IMR-90 (cell line): ENCODE data around the gene MFSD6. TPM values are rescaled to one million over a fixed set of nuclear protein-coding genes. Genes with fewer than 3 reads are reported as not detected.

Experiments
- ATAC-seq: fragments of 200-7000 bp; cut with Tn5 transposase; 2 replicates; pipeline ENCODE4 v1.9.1; 2020; ENCODE audit warnings: low read depth, mild to moderate bottlenecking, moderate library complexity
- BruUV-seq: library from RNA; stranded (reverse); fragments of 400-500 nt; replicated peaks from 2 replicates; lab custom pipeline; 2021; lab: Mats Ljungman, UMichigan
- CTCF ChIA-PET: fragments of 300-600 bp; formaldehyde crosslinking; extraction: SDS; loops from one replicate; lab custom pipeline; 2021; ENCODE audit warnings: antibody characterized with exemption; lab: Yijun Ruan, JAX
- POLR2A ChIA-PET: fragments of 300-600 bp; sonication (Branson Sonifier 250); formaldehyde crosslinking; loops from one replicate; lab custom pipeline; 2022; ENCODE audit warnings: antibody characterized with exemption; ENCODE audit not compliant: unreplicated experiment; lab: Charles Lee
- DNase-seq: peaks from one replicate; pipeline ENCODE4 v3.0.0; 2013
- H2AFZ ChIP-seq: replicated peaks from 2 replicates; pipeline ENCODE3; 2013; ENCODE audit warnings: low read length, mild to moderate bottlenecking; ENCODE audit not compliant: poor library complexity
- H2AK5ac ChIP-seq: 2 replicates; pipeline ENCODE4 v1.6.1; 2013; ENCODE audit warnings: low read depth, low read length, inconsistent platforms
- H2AK9ac ChIP-seq: replicated peaks from 2 replicates; pipeline ENCODE3; 2013; ENCODE audit warnings: mild to moderate bottlenecking, low read depth, low read length, moderate library complexity; ENCODE audit not compliant: poor library complexity
- H2BK120ac ChIP-seq: 2 replicates; pipeline ENCODE4 v1.6.1; 2013; ENCODE audit warnings: low read depth, low read length, inconsistent platforms
- H2BK15ac ChIP-seq: 3 replicates; pipeline ENCODE4 v1.6.1; 2013; ENCODE audit warnings: low read depth, low read length, inconsistent platforms
- H2BK20ac ChIP-seq: 2 replicates; pipeline ENCODE4 v1.6.1; 2013; ENCODE audit warnings: low read depth, mild to moderate bottlenecking, inconsistent platforms, low read length, moderate library complexity
- H2BK5ac ChIP-seq: 2 replicates; pipeline ENCODE4 v1.6.1; 2013; ENCODE audit warnings: mild to moderate bottlenecking, low read depth, low read length, inconsistent platforms; ENCODE audit not compliant: poor library complexity, severe bottlenecking
- H3K14ac ChIP-seq: replicated peaks from 2 replicates; pipeline ENCODE4 v1.6.1; 2013; ENCODE audit warnings: low read depth, low read length, inconsistent platforms
- H3K18ac ChIP-seq: 2 replicates; pipeline ENCODE4 v1.6.1; 2013; ENCODE audit warnings: low read depth, low read length, control low read depth
- H3K23ac ChIP-seq: 2 replicates; pipeline ENCODE4 v1.6.1; 2013; ENCODE audit warnings: low read depth, low read length, inconsistent platforms
- H3K27ac ChIP-seq: 2 replicates; pipeline ENCODE4 v1.5.1; 2013; ENCODE audit warnings: mild to moderate bottlenecking, control low read depth, low read length; ENCODE audit not compliant: insufficient read depth
- H3K27me3 ChIP-seq: 2 replicates; pipeline ENCODE4 v1.6.1; 2013; ENCODE audit warnings: low read length; ENCODE audit not compliant: control insufficient read depth, insufficient read depth
- H3K36me3 ChIP-seq: 2 replicates; pipeline ENCODE4 v1.6.1; 2013; ENCODE audit warnings: low read length, mixed read lengths; ENCODE audit not compliant: control insufficient read depth, insufficient read depth
- H3K4ac ChIP-seq: 2 replicates; pipeline ENCODE4 v1.6.1; 2013; ENCODE audit warnings: low read depth, low read length, inconsistent platforms
- H3K4me1 ChIP-seq: 2 replicates; pipeline ENCODE4 v1.6.1; 2013; ENCODE audit warnings: low read length, mixed read lengths; ENCODE audit not compliant: control insufficient read depth, insufficient read depth
- H3K4me2 ChIP-seq: 2 replicates; pipeline ENCODE4 v1.6.1; 2013; ENCODE audit warnings: low read depth, mild to moderate bottlenecking, control low read depth, low read length, moderate library complexity
- H3K4me3 ChIP-seq: 2 replicates; pipeline ENCODE4 v1.5.1; 2013; ENCODE audit warnings: low read depth, mild to moderate bottlenecking, control low read depth, low read length, moderate library complexity; ENCODE audit not compliant: insufficient read depth
- H3K56ac ChIP-seq: 2 replicates; pipeline ENCODE4 v1.6.1; 2013; ENCODE audit warnings: low read length, inconsistent platforms; ENCODE audit not compliant: insufficient read depth; ENCODE audit errors: extremely low read depth
- H3K79me1 ChIP-seq, 2 experiments: 2 replicates each; pipeline ENCODE4 v1.6.1; 2013; ENCODE audit warnings: low read length in 2 of 2, inconsistent platforms in 1 of 2, low read depth in 1 of 2
- H3K9ac ChIP-seq: 2 replicates; pipeline ENCODE4 v1.6.1; 2013; ENCODE audit warnings: low read depth, low read length, control low read depth
- H3K9me1 ChIP-seq: 2 replicates; pipeline ENCODE4 v1.6.1; 2013; ENCODE audit warnings: low read length, inconsistent platforms; ENCODE audit not compliant: insufficient read depth
- H3K9me3 ChIP-seq: 2 replicates; pipeline ENCODE4 v1.6.1; 2013; ENCODE audit warnings: low read length; ENCODE audit not compliant: control insufficient read depth, insufficient read depth
- H4K20me1 ChIP-seq: 2 replicates; pipeline ENCODE4 v1.6.1; 2013; ENCODE audit warnings: low read length, inconsistent platforms; ENCODE audit not compliant: insufficient read depth
- H4K5ac ChIP-seq: 2 replicates; pipeline ENCODE4 v1.6.1; 2013; ENCODE audit warnings: mild to moderate bottlenecking, low read depth, low read length, control low read depth
- H4K8ac ChIP-seq, 2 experiments: 2 replicates each; pipeline ENCODE4 v1.6.1; 2013; ENCODE audit warnings: low read depth in 2 of 2, low read length in 2 of 2, control low read depth in 1 of 2, inconsistent platforms in 1 of 2
- H4K91ac ChIP-seq: 2 replicates; pipeline ENCODE4 v1.6.1; 2013; ENCODE audit warnings: low read depth, low read length, inconsistent platforms; ENCODE audit not compliant: insufficient read depth
- CEBPB ChIP-seq: IDR thresholded peaks from 2 replicates; pipeline ENCODE4 v1.6.1; 2012; ENCODE audit warnings: low read depth, low read length, improper control_type of control experiment
- SMC3 ChIP-seq: fragments of 150-350 bp; IDR thresholded peaks from 2 replicates; pipeline ENCODE4 v1.6.1; 2016; ENCODE audit warnings: low read depth, mild to moderate bottlenecking, antibody characterized with exemption, low read length, moderate library complexity
- WGBS, 2 experiments: methylation state at CpG; one replicate each; pipeline versions ENCODE4 v1.1.5 to v1.1.7; 2013; ENCODE audit warnings: missing lambda C conversion rate in 2 of 2; ENCODE audit not compliant: insufficient read length in 1 of 2; ENCODE audit errors: extremely low coverage in 2 of 2; 5-methylcytosine and 5-hydroxymethylcytosine counted together
- dilution Hi-C: fragments of 300-500 bp; cut with HindIII; formaldehyde crosslinking; loops from one replicate; pipeline ENCODE4 v1.14.3; 2018; ENCODE audit warnings: low sequenced_read_pairs; ENCODE audit not compliant: unreplicated experiment
- in situ Hi-C: fragments of 300-500 bp; cut with MboI; formaldehyde crosslinking; loops from 3 replicates; pipeline ENCODE4 v1.14.3; 2019; ENCODE audit warnings: low sequenced_read_pairs, inconsistent platforms, mixed read lengths
- intact Hi-C: fragments of 100-400 bp; cut with micrococcal nuclease; formaldehyde crosslinking; loops from 2 replicates; pipeline ENCODE4 v1.10.0; 2022
- polyA plus RNA-seq, 3 experiments: library from polyadenylated mRNA; depleted of rRNA; stranded (reverse); fragments of >200 nt; gene quantifications; 2 replicates each; pipeline ENCODE4 v1.2.3, GENCODE V29; 2012; ENCODE audit warnings: low replicate concordance in 1 of 3
- total RNA-seq: library from RNA; depleted of rRNA; stranded (reverse); fragments of >200 nt; gene quantifications from 2 replicates; pipeline ENCODE4 v1.2.3, GENCODE V29; 2012

MFSD6 gene
- total and polyA plus RNA-seq, 2 of the 4 experiments (the other 2 are of a cell fraction), result 4.2 to 7.7 TPM

DNA sequence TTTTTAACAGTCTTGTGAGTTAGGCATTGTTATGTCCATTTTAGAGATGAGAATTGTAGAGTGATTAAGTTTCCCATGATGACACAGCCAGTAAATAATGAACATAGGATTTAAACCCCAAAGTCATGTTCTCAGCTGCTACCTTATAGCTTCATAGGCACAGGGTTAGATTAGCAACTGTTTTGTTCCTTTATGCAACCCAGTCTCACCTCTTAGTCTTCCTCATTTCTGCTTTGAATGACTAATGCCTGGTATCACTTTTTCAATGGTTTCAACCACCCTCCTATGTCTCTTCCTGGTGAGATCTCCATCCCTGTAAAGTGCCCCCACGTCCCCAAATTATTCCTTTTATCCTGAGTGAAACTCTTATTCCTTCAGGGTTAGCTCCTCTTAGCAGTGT lies 44.3 kb downstream of the MFSD6 start:
- Histone ChIP-seq H3K36me3 (no peaks in the 10 kb centered on the region), H2BK5ac (no peak overlapping the region), H3K27me3 (no peaks in the 10 kb centered on the region), H3K79me1 (no peaks in the 10 kb centered on the region), H3K4me1 (peaks cover 2% of the 10 kb centered on the region), H2BK20ac (no peak overlapping the region), H4K8ac (no peak overlapping the region), H3K23ac (no peak overlapping the region), H3K56ac (no peak overlapping the region), H3K18ac (no peak overlapping the region), H4K5ac (no peak overlapping the region), H3K4me3 (no peak overlapping the region), H3K4ac (no peak overlapping the region), H3K27ac (no peak overlapping the region), H3K4me2 (no peak overlapping the region), H2AK5ac (no peak overlapping the region), H3K9ac (no peak overlapping the region), H3K14ac (no peak overlapping the region), H3K9me3 (no peaks in the 10 kb centered on the region), H3K9me1 (no peaks in the 10 kb centered on the region), H2AK9ac (no peak overlapping the region), H2BK120ac (no peak overlapping the region), H4K20me1 (no peaks in the 10 kb centered on the region), H2BK15ac (no peak overlapping the region), H4K91ac (no peak overlapping the region), H2AFZ (no peak overlapping the region)
- DNase-seq (no peak), ATAC-seq (no peak)
- TF ChIP-seq CEBPB (no peak), SMC3 (no peak)
- ChIA-PET CTCF (interaction anchor here (0.9 kb wide), 1 partner anchor 26 kb away, joined by 3 read pairs; no protein-coding TSS in a partner anchor), POLR2A (no interaction called here)
- intact Hi-C loops, result no loop called here
- dilution Hi-C loops, result no loop called here
- BruUV-seq, result no TSS peak
- no CpG with 5 or more reads among the region's 1 CpG for WGBS, 2 experiments
- in situ Hi-C loops, result no loop called here
